ENCODE results near the gene INTS2. TPM values are rescaled to one million over a fixed set of nuclear protein-coding genes. Genes with fewer than 3 reads are reported as not detected.
"Not testable (repeated sequence)": the region's sequence is repeated elsewhere in the genome, so short reads cannot be mapped to it uniquely, and the experiment has no call there.

The INTS2 gene
- total RNA-seq, 1 donor from 2014 or later: 16.9 TPM

GRCh38 chr17:61868074-61868473, 59.7 kb downstream of the INTS2 start:
- TF ChIP-seq, protein P1, sequence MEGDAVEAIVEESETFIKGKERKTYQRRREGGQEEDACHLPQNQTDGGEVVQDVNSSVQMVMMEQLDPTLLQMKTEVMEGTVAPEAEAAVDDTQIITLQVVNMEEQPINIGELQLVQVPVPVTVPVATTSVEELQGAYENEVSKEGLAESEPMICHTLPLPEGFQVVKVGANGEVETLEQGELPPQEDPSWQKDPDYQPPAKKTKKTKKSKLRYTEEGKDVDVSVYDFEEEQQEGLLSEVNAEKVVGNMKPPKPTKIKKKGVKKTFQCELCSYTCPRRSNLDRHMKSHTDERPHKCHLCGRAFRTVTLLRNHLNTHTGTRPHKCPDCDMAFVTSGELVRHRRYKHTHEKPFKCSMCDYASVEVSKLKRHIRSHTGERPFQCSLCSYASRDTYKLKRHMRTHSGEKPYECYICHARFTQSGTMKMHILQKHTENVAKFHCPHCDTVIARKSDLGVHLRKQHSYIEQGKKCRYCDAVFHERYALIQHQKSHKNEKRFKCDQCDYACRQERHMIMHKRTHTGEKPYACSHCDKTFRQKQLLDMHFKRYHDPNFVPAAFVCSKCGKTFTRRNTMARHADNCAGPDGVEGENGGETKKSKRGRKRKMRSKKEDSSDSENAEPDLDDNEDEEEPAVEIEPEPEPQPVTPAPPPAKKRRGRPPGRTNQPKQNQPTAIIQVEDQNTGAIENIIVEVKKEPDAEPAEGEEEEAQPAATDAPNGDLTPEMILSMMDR (IDR thresholded peaks at IDR 0.05; ENCODE audit: unreplicated experiment): no peak
- Mint-ChIP-seq H3K9me3 (ENCODE audit: low read depth) (no peaks in the 10 kb centered on the region), H3K4me1 (ENCODE audit: low read depth) (peaks cover 5% of the 10 kb centered on the region), H3K27ac (no peak overlapping the region), H3K27me3 (no peaks in the 10 kb centered on the region), H3K36me3 (ENCODE audit: insufficient read depth) (peaks cover 8% of the 10 kb centered on the region), H3K4me3 (ENCODE audit: low read depth) (no peak overlapping the region)
- no peak for DNase-seq (ENCODE audit: low spot score, unreplicated experiment)

GRCh38 chr17:61867033-61867432, 60.7 kb downstream of the INTS2 start:
- Mint-ChIP-seq H3K36me3 (ENCODE audit: insufficient read depth) (peaks cover 7% of the 10 kb centered on the region), H3K4me3 (ENCODE audit: low read depth) (no peak overlapping the region), H3K27ac (no peak overlapping the region), H3K4me1 (ENCODE audit: low read depth) (peaks cover 13% of the 10 kb centered on the region), H3K9me3 (ENCODE audit: low read depth) (no peaks in the 10 kb centered on the region), H3K27me3 (no peaks in the 10 kb centered on the region)
- TF ChIP-seq, protein P1 (IDR thresholded peaks at IDR 0.05; ENCODE audit: unreplicated experiment): no peak
- DNase-seq (ENCODE audit: low spot score, unreplicated experiment): no peak

DNA sequence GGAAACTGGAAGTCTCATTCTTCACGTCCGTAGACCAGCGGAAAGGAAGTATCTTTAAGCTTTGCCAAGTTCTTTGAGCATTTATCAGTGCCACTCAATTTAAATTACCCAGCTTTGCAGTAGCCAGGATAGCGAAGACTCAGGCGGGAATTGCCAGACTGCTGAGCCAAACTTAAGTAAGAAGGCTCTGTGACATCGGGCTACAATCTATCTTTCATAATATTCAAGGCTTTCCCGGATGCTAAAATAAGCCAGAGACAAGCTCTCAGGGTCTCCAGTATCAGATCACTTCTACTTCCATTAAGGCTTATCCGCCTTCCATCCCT, 64.0 kb downstream of the INTS2 start:
- Mint-ChIP-seq H3K9me3 (ENCODE audit: low read depth) (no peaks in the 10 kb centered on the region), H3K27ac (peak overlapping the region; percentile 98), H3K4me1 (ENCODE audit: low read depth) (peaks cover 20% of the 10 kb centered on the region), H3K27me3 (no peaks in the 10 kb centered on the region), H3K36me3 (ENCODE audit: insufficient read depth) (no peaks in the 10 kb centered on the region), H3K4me3 (ENCODE audit: low read depth) (peak overlapping the region; percentile 94)
- DNase-seq (ENCODE audit: low spot score, unreplicated experiment): no peak
- TF ChIP-seq, protein P1 (IDR thresholded peaks at IDR 0.05; ENCODE audit: unreplicated experiment): no peak

DNA sequence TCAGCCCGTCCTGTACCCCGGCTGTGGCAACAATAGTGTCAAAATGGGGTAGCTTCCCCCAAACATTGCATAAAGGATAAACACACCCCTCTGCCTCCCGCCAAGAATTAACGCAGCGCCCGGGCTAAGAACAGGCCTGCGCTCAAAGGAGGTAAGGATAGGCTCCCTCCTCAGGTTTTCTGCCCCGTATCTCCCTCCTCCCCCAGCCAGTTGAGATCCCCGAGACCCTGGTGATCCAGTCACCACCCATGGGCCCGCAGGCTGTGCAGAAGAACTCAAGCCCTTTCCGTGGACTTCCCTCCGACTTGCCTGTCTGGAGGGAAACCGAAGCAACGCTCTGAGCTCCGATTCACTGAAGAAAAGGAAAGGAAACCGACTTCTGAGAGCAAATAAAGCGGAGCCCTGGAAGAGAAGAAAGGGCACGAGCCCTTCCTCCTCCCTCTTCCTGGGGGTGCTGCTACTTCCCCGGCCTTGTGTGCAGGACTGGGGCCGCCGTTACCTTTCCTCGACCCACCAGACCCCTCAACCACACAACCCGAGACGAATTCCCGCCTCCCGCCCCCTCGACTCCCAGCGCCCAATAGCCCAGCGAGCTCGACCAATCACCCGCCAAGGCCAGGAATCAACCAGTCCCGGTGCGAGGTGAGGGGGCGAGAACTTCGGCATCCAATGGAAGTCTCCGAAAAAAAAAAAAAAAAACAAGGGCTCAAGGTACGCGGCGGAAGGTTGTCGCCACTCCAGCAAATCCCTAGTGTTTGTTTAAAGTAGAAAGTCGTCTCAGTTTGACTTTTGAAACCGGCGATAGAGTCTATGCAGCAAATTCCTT, 64.6 kb downstream of the INTS2 start, which contains the start of gene BRIP1:
Gene BRIP1, minus strand, starts transcription at position 554 of the 826 bp plus-strand sequence. CDS start 1,989 bp downstream, outside the sequence.
- peak within 1 kb of the TSS; percentile 94 for H3K4me3 Mint-ChIP-seq (ENCODE audit: low read depth)
- peak; percentile 84 for DNase-seq (ENCODE audit: low spot score, unreplicated experiment)
- peaks cover 20% of the 10 kb centered on the region for H3K4me1 Mint-ChIP-seq (ENCODE audit: low read depth)
- H3K27me3 Mint-ChIP-seq: no peaks in the 10 kb centered on the region
- H3K36me3 Mint-ChIP-seq (ENCODE audit: insufficient read depth): no peaks in the 10 kb centered on the region
- H3K27ac Mint-ChIP-seq: peak within 1 kb of the TSS; percentile 98
- TF ChIP-seq, protein P1 (IDR thresholded peaks at IDR 0.05; ENCODE audit: unreplicated experiment): no peak
- no peaks in the 10 kb centered on the region for H3K9me3 Mint-ChIP-seq (ENCODE audit: low read depth)

DNA sequence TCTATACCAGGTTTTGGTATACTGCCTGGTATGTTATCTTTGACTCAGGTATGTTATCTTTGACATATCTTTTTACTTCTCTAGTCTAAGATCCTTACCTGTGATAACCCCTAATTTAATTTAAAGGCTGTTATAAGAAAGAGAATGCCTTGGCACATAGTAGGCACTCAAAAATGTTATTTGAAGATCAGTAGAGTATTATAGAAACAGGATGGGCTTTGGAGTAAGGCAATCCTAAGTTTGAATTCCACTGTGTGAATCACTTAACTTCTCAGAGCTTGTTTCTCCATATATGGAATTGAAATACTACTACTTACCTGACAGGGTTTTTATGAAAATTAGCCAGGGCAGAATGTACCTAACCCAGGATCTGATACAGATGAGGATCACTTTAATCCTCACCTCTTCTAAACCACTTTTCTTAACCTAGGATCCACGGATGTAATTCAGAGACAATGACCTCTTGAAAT, 65.6 kb downstream of the INTS2 start:
- H3K36me3 Mint-ChIP-seq (ENCODE audit: insufficient read depth): no peaks in the 10 kb centered on the region
- no peak for DNase-seq (ENCODE audit: low spot score, unreplicated experiment)
- TF ChIP-seq, protein P1 (IDR thresholded peaks at IDR 0.05; ENCODE audit: unreplicated experiment): no peak
- H3K4me3 Mint-ChIP-seq (ENCODE audit: low read depth): peak overlapping the region; percentile 94
- peak overlapping the region; percentile 98 for H3K27ac Mint-ChIP-seq
- H3K27me3 Mint-ChIP-seq: no peaks in the 10 kb centered on the region
- no peaks in the 10 kb centered on the region for H3K9me3 Mint-ChIP-seq (ENCODE audit: low read depth)
- peaks cover 20% of the 10 kb centered on the region for H3K4me1 Mint-ChIP-seq (ENCODE audit: low read depth)

DNA sequence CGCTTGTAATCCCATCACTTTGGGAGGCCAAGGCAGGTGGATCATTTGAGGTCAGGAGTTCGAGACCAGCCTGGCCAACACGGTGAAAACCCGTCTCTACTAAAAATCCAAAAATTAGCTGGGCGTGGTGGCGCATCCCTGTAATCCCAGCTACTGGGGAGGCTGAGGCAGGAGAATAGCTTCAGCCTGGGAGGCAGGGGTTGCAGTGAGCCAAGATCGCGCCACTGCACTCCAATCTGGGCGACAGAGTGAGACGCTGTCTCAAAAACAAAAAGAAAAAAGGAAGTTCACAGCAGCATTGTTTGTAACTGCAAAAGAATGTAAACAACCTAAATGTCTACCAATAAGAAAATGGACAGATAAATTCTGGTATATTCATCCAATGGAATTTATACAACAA, 67.4 kb downstream of the INTS2 start:
- H3K4me1 Mint-ChIP-seq (ENCODE audit: low read depth): peaks cover 20% of the 10 kb centered on the region
- not testable (repeated sequence) for H3K9me3 Mint-ChIP-seq (ENCODE audit: low read depth)

More for the DNA sequence above, 67.4 kb downstream of the INTS2 start:
- H3K4me3 Mint-ChIP-seq (ENCODE audit: low read depth); H3K27me3 Mint-ChIP-seq; DNase-seq (ENCODE audit: low spot score, unreplicated experiment); H3K36me3 Mint-ChIP-seq (ENCODE audit: insufficient read depth); H3K27ac Mint-ChIP-seq: not testable (repeated sequence)
